SK-N-MC (cell line): ENCODE measurements around the gene RBMS3.

Source experiments
- FOXP2 ChIP-seq: optimal IDR thresholded peaks from 2 replicates; pipeline ENCODE3; 2011; ENCODE audit warnings: mild to moderate bottlenecking, moderate library complexity; ENCODE audit not compliant: insufficient read depth; ENCODE audit errors: extremely low read length, control extremely low read depth
- POLR2AphosphoS5 ChIP-seq: IDR thresholded peaks from 2 replicates; pipeline ENCODE4 v1.6.1; 2012; ENCODE audit warnings: mild to moderate bottlenecking, low read depth, low read length, borderline replicate concordance

DNA sequence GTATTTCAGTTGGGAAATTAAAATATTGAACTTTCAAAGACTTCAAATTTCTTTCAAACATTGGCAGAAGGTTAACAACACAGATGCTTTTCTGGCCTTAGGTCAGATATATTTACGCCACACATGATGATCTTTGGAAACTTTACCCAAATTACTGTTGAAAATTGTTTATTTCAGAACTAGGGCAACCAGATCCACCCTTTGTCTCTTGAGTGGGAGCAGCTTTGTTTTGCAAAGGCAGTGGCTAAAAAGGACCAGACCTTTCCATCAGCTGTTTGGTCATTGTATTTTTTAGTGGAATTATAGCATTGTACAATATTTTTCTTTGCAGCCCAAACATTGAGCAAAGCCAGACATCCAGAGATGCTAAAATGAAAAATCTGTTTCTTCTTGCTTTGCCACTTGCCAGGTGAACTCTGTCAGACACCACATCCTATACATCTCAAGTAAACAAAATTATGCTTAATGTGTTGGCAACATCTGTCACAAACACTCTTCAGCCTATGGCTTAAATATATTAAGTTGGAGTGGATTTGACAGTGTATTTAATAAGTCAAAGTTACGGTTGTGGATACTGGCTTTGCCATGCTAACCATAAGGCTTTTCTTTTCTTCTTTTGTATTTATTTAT is 651.9 kb downstream of the RBMS3 start:
- TF ChIP-seq FOXP2 (no peak), POLR2AphosphoS5 (no peak)
